GM19193 (cell line): ENCODE results near the gene SOX6.

Experiments used
- POLR2A ChIP-seq: IDR thresholded peaks from 4 replicates; pipeline ENCODE4 v1.6.1; 2011; ENCODE audit not compliant: insufficient read depth, insufficient read length; ENCODE audit errors: extremely low read depth

Gene SOX6

GRCh38 chr11:15985860-15986139 lies 370.5 kb downstream of the SOX6 start:
- no peak for TF ChIP-seq POLR2A

- no peak for TF ChIP-seq POLR2A
Observed at GRCh38 chr11:15985127-15985859, 371.1 kb downstream of the SOX6 start.

- TF ChIP-seq POLR2A = no peak
Observed at GRCh38 chr11:15981292-15981691, 375.1 kb downstream of the SOX6 start.

GRCh38 chr11:15977116-15977515 lies 379.2 kb downstream of the SOX6 start:
- TF ChIP-seq POLR2A = no peak

GRCh38 chr11:15976433-15977045 lies 379.8 kb downstream of the SOX6 start:
- TF ChIP-seq POLR2A = no peak

- no peak for TF ChIP-seq POLR2A
Observed at GRCh38 chr11:15975742-15976141, 380.6 kb downstream of the SOX6 start.

GRCh38 chr11:15972838-15973237 lies 383.5 kb downstream of the SOX6 start:
- no peak for TF ChIP-seq POLR2A

GRCh38 chr11:15971215-15971546 lies 385.2 kb downstream of the SOX6 start:
- TF ChIP-seq POLR2A = no peak

GRCh38 chr11:15970506-15971214 lies 385.7 kb downstream of the SOX6 start:
- TF ChIP-seq POLR2A = no peak

- no peak for TF ChIP-seq POLR2A
Observed at GRCh38 chr11:15969701-15970329, 386.5 kb downstream of the SOX6 start.

GRCh38 chr11:15969281-15969680 lies 387.1 kb downstream of the SOX6 start:
- no peak for TF ChIP-seq POLR2A

GRCh38 chr11:15968461-15969130 lies 387.8 kb downstream of the SOX6 start:
- no peak for TF ChIP-seq POLR2A

GRCh38 chr11:15967966-15968365 lies 388.4 kb downstream of the SOX6 start:
- TF ChIP-seq POLR2A = no peak

- TF ChIP-seq POLR2A = no peak
Observed at GRCh38 chr11:15967166-15967565, 389.2 kb downstream of the SOX6 start.

- no peak for TF ChIP-seq POLR2A
Observed at GRCh38 chr11:15965562-15966250, 390.6 kb downstream of the SOX6 start.
